Stomach (tissue), 9 donors: ENCODE results near the gene CD81. TPM values are rescaled to one million over a fixed set of nuclear protein-coding genes. Genes with fewer than 3 reads are reported as not detected.

Experiments
- DNase-seq, 2 donors: peaks; one replicate each; pipeline versions ENCODE4 v3.0.0 to v3.0.0-alpha.2; 2013 to 2019
- H3K27ac ChIP-seq, 5 donors: fragments of 200-600 bp in 4 of 5; sonication (generic) in 4 of 5; one replicate each; pipeline ENCODE4 v1.5.1; 2013 to 2019; ENCODE audit warnings: mild to moderate bottlenecking in 1 of 5, moderate library complexity in 1 of 5
- H3K27me3 ChIP-seq, 3 donors: fragments of 200-600 bp; sonication (generic); one replicate each; pipeline ENCODE4 v1.5.1; 2017 to 2019; ENCODE audit warnings: mixed run types in 1 of 3
- H3K36me3 ChIP-seq, 4 donors: fragments of 200-600 bp; sonication (generic); 1 replicate in 3 of 4; 2 replicates in 1 of 4; pipeline ENCODE4 v1.5.1; 2016 to 2019
- H3K4me1 ChIP-seq, 4 donors: fragments of 200-600 bp; sonication (generic); one replicate each; pipeline ENCODE4 v1.5.1; 2016 to 2019
- H3K4me3 ChIP-seq, 4 donors: fragments of 200-600 bp; sonication (generic) in 3 of 4; one replicate each; pipeline ENCODE4 v1.5.1; 2016 to 2019; ENCODE audit warnings: mild to moderate bottlenecking in 1 of 4
- H3K9me3 ChIP-seq, 4 donors: fragments of 200-600 bp; sonication (generic); one replicate each; pipeline ENCODE4 v1.5.1; 2016 to 2019
- EP300 ChIP-seq: sonication (generic); formaldehyde crosslinking; IDR thresholded peaks from one replicate; pipeline ENCODE4 v1.6.1; 2017; ENCODE audit warnings: antibody characterized with exemption
- POLR2A ChIP-seq, 4 donors: fragments of 450-650 bp; IDR thresholded peaks; one replicate each; pipeline ENCODE4 v1.6.1; 2016; ENCODE audit warnings: antibody characterized with exemption in 4 of 4, control low read depth in 2 of 4, mild to moderate bottlenecking in 1 of 4, moderate library complexity in 1 of 4
- POLR2AphosphoS5 ChIP-seq, 3 donors: sonication (generic); formaldehyde crosslinking; IDR thresholded peaks; one replicate each; pipeline ENCODE4 v1.6.1; 2016; ENCODE audit warnings: antibody characterized with exemption in 3 of 3
- WGBS, 5 donors: extraction: QIAGEN DNeasy Blood & Tissue Kit in 3 of 5; methylation state at CpG; one replicate each; pipeline versions ENCODE4 v1.1.5 to v1.1.7; 2013 to 2018; 5-methylcytosine and 5-hydroxymethylcytosine counted together
- intact Hi-C: fragments of 100-400 bp; cut with DNase I; formaldehyde crosslinking; loops from one replicate; pipeline ENCODE4 v1.15.1; 2023; ENCODE audit warnings: low total_unique reads
- polyA plus RNA-seq, 3 donors: library from polyadenylated mRNA; stranded (reverse); fragments of 200-250 nt; gene quantifications; one replicate each; pipeline ENCODE4 v1.2.3, GENCODE V29; 2013
- total RNA-seq, 5 donors: library from RNA; depleted of rRNA; stranded (reverse); fragments of >200 nt; gene quantifications; one replicate each; pipeline versions ENCODE4 v1.1.0 to v1.2.3, GENCODE V29; 2014 to 2016
- TF ChIP-seq, protein P1 (sequence below), 7 experiments: fragments of 450-650 bp in 4 of 7; fragments of 200-600 bp in 3 of 7; sonication (generic) in 3 of 7; IDR thresholded peaks; one replicate each; pipeline ENCODE4 v1.5.1; 2016 to 2019; ENCODE audit warnings: antibody characterized with exemption in 7 of 7, control low read depth in 2 of 7, mild to moderate bottlenecking in 1 of 7
- donor health status: healthy with polysubstance abuse.
- donor health status: Bipolar disorder and iron deficiency.
- donor health status: healthy.

The CD81 gene
- total and polyA plus RNA-seq, 8 donors, result 95.0 to 327 (median 223) TPM

DNA sequence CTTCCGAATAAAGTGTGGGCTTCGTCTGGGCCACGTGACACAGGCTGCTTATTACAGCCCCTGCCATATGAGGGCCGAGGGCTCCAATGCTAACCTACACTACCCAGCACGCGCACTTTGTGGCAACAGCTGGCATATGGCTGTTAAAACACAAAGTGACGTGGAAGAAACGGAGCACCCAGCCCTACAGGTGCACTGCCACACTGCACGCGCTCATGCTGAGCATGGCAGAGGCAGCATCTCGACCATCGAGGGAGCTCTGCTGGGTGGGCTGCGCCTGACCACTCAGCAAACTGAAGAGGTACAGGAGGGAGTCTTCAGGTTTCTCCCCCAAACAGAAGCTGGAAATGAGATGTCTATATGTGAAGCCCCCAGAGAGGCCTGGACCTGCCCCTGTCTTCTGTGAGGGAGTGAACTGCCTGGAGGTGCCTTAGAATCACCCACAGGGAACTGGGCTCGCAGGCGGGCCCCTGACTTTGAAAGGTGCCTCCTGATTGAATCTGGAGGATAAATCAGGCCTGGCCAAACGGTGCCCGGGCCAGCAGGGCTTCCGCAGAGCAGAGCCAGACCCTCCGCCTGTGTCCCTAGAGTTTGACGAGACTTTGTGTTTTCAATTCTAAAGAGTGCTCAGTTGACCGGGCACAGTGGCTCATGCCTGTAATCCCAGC, 41.7 kb downstream of the CD81 start:
- Histone ChIP-seq H3K4me3 (no peak overlapping the region), H3K9me3 (no peaks in the 10 kb centered on the region), H3K27me3 (peaks cover 0 to 22% (median 5%) of the 10 kb centered on the region in 3 donors), H3K4me1 (peaks cover 9 to 17% (median 14%) of the 10 kb centered on the region in 4 donors), H3K27ac (no peak overlapping the region), H3K36me3 (no peaks in the 10 kb centered on the region)
- WGBS, 5 donors, result 75 to 80% (median 75%) methylated on average over 20 to 21 of the region's 21 CpGs
- intact Hi-C loops, result no loop called here
- no peak for DNase-seq
- TF ChIP-seq, protein P1, sequence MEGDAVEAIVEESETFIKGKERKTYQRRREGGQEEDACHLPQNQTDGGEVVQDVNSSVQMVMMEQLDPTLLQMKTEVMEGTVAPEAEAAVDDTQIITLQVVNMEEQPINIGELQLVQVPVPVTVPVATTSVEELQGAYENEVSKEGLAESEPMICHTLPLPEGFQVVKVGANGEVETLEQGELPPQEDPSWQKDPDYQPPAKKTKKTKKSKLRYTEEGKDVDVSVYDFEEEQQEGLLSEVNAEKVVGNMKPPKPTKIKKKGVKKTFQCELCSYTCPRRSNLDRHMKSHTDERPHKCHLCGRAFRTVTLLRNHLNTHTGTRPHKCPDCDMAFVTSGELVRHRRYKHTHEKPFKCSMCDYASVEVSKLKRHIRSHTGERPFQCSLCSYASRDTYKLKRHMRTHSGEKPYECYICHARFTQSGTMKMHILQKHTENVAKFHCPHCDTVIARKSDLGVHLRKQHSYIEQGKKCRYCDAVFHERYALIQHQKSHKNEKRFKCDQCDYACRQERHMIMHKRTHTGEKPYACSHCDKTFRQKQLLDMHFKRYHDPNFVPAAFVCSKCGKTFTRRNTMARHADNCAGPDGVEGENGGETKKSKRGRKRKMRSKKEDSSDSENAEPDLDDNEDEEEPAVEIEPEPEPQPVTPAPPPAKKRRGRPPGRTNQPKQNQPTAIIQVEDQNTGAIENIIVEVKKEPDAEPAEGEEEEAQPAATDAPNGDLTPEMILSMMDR (IDR thresholded peaks at IDR 0.05), result no peak
- TF ChIP-seq POLR2AphosphoS5 (IDR thresholded peaks at IDR 0.05) (no peak), POLR2A (IDR thresholded peaks at IDR 0.05) (no peak), EP300 (no peak)

DNA sequence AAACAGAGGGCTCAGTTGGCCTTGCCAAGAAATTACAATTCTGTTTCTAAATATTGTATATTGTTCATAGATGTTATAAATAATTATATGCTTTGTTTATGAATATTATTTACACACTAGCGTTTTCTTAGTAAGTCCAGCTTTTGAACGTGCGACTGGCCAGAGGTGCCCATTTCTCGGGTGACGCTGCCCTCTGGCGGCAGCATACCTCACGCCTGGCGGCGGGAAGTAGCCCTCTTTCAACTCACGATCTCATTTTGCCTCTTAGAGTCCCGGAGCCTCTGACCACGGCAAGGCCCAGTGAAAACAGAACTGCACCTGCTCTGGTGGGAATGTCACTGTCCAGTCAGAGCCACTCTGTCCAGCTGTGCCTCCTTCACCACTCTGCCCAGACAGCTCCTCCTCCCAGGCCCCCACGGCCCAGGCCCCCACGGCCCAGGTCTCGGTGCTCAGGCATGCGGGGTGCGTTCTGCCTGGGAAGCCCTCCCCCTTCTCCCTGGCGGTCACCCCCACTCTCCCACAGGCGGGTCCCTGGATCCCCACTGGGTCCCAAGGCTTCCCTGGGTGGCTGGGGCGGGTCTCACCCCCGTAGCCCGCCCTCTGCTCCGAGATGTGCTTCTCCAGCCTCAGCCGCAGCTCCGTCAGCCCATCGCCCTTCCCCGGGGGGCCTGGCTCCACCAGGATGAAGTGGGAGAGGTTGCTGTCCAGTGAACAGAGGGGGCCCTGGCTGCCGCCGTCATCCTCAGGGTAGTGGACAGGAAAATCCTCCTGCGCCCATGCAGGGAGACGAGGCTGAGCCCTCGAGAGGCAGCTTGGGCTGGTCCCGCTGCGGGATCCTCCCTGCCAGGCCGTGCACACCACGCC, 42.8 kb downstream of the CD81 start:
- H3K27ac ChIP-seq, result peak overlapping the region in 1 of 5 donors; percentile 66
- H3K4me3 ChIP-seq, result no peak overlapping the region
- intact Hi-C loops, result loop anchor here (2.0 kb wide), 1 partner anchor 225 kb away; no protein-coding TSS in a partner anchor
- DNase-seq, result peak; percentile 84 to 94
- peaks cover 9 to 17% (median 14%) of the 10 kb centered on the region in 4 donors for H3K4me1 ChIP-seq
- no peaks in the 10 kb centered on the region for H3K9me3 ChIP-seq
- 52 to 56% (median 55%) methylated on average over 32 to 36 of the region's 36 CpGs for WGBS, 5 donors
- no peaks in the 10 kb centered on the region for H3K36me3 ChIP-seq
- TF ChIP-seq, protein P1 (IDR thresholded peaks at IDR 0.05), result peak in 6 of 7 experiments; percentile 7 to 89 (median 78)
- no peak for TF ChIP-seq POLR2AphosphoS5 (IDR thresholded peaks at IDR 0.05)
- peaks cover 0 to 22% (median 5%) of the 10 kb centered on the region in 3 donors for H3K27me3 ChIP-seq

DNA sequence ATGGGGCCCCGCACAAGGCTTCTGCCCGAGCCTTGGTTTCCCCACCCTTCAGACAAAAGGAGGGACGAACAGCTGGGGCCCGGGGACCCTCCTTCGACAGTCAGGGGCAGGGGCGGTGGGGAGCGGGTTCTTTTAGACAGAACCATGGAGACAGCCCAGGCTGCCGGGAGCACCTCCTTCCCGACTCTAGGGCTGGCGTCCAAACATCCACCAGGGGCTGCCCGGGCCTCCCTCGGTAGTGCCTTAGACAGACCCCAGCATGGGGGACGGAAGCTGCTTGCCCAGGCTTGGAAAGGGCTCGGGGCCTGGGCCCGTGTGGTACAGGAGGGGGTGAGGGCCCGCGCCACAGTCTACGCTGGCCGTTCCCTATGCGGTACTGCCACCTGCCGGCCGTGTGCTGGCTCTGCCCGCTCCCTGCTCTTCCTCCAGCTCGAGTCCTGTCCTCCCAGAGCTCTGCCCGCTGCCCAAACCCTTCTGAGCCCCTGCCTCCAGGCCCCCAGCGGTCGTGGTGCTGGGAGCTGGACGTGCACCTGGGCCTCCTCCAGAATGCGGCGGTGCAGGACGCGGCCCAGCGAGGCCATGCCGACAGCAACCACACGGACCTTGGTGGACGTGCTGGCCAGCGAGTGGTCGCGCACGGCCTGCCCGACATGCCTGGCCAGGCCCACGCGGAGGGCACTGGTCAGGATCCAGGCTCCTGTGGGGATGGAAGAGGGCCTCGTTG, 43.6 kb downstream of the CD81 start:
- H3K27me3 ChIP-seq, result peaks cover 0 to 28% (median 5%) of the 10 kb centered on the region in 3 donors
- H3K4me1 ChIP-seq, result peaks cover 9 to 17% (median 14%) of the 10 kb centered on the region in 4 donors
- peak overlapping the region in 1 of 5 donors; percentile 66 for H3K27ac ChIP-seq
- DNase-seq, result peak; percentile 77 to 95
- 21 to 30% (median 25%) methylated on average over 14 to 44 of the region's 44 CpGs for WGBS, 5 donors
- H3K9me3 ChIP-seq, result no peaks in the 10 kb centered on the region
- TF ChIP-seq, protein P1 (IDR thresholded peaks at IDR 0.05), result peak in 5 of 7 experiments; percentile 87 to 93 (median 92)
- TF ChIP-seq POLR2AphosphoS5 (IDR thresholded peaks at IDR 0.05) (no peak), POLR2A (IDR thresholded peaks at IDR 0.05) (no peak), EP300 (no peak)
- intact Hi-C loops, result loop anchor here (2.0 kb wide), 1 partner anchor 226 kb away; no protein-coding TSS in a partner anchor
- no peaks in the 10 kb centered on the region for H3K36me3 ChIP-seq
- H3K4me3 ChIP-seq, result no peak overlapping the region
